Measurements from ENCODE around the gene SLC25A52.
"Not testable (repeated sequence)": the region's sequence is repeated elsewhere in the genome, so short reads cannot be mapped to it uniquely, and the experiment has no call there.

Gene SLC25A52, protein sequence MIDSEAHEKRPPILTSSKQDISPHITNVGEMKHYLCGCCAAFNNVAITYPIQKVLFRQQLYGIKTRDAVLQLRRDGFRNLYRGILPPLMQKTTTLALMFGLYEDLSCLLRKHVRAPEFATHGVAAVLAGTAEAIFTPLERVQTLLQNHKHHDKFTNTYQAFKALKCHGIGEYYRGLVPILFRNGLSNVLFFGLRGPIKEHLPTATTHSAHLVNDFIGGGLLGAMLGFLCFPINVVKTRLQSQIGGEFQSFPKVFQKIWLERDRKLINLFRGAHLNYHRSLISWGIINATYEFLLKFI

DNA sequence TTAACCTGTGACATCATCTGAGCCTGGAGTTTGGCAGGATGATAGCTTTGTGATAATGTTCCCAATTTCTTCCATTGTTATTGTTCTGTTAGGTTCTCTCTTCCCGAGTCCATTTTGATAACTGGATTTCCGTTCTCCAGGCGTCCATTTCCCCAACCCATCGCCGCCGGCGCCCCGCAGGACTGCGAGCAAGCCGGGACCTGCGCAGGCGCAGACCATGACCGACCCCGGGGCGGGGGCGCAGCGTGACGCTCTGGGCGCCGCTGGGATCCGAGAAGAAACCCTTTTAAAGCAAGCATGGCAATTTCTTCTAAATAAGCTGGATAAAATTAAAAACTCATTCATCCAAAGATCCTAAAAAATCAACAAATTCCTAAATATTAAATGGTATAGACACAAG is at the start of gene SLC25A52:
Gene SLC25A52 (minus strand): TSS at position 186 of the 400 bp plus-strand sequence. CDS start 219 bp downstream, outside the sequence.
- TF ChIP-seq, protein P1, sequence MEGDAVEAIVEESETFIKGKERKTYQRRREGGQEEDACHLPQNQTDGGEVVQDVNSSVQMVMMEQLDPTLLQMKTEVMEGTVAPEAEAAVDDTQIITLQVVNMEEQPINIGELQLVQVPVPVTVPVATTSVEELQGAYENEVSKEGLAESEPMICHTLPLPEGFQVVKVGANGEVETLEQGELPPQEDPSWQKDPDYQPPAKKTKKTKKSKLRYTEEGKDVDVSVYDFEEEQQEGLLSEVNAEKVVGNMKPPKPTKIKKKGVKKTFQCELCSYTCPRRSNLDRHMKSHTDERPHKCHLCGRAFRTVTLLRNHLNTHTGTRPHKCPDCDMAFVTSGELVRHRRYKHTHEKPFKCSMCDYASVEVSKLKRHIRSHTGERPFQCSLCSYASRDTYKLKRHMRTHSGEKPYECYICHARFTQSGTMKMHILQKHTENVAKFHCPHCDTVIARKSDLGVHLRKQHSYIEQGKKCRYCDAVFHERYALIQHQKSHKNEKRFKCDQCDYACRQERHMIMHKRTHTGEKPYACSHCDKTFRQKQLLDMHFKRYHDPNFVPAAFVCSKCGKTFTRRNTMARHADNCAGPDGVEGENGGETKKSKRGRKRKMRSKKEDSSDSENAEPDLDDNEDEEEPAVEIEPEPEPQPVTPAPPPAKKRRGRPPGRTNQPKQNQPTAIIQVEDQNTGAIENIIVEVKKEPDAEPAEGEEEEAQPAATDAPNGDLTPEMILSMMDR (IDR thresholded peaks at IDR 0.05; ENCODE audit: extremely low read depth, missing control alignments) = no peak
- no peak for DNase-seq (ENCODE audit: low spot score)

DNA sequence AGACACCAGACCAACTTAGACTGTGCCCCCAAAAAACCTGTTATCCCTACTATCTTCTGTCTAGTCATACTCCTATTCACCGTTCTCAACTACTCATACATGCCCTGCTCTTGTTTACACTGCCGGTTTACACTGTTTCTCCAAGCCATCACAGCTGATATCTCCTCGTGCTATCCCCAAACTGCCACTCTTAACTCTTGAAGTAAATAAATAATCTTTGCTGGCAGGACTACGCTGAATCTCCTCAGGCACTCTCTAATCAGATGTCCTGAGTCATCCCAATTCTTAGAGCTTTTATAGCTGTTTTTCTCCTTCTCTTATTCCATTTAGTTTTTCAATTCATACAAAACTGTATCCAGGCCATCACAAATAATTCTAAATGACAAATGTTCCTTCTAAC is 48.4 kb upstream of the SLC25A52 start:
- DNase-seq (ENCODE audit: low spot score) = not testable (repeated sequence)

DNA sequence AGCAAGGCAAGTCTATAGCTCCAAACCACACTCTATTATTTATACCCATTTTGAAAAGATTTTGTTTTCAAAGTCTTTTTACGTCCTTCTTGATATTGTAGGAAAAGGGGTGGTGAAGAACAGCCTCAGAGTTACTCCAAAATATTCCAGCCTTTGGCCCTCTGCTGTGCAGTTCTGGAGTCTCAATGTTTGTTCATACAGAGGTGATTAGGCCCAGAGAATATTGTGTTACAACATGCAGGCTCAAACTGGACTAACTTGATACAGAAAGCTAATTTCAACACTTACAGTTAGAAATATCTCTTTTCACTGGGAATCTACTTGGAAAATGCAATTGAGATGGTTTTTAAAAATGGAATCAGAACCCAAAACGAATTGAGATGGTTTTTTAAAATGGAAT is 40.4 kb upstream of the SLC25A52 start:
- TF ChIP-seq, protein P1 (IDR thresholded peaks at IDR 0.05; ENCODE audit: extremely low read depth, missing control alignments) = no peak

DNA sequence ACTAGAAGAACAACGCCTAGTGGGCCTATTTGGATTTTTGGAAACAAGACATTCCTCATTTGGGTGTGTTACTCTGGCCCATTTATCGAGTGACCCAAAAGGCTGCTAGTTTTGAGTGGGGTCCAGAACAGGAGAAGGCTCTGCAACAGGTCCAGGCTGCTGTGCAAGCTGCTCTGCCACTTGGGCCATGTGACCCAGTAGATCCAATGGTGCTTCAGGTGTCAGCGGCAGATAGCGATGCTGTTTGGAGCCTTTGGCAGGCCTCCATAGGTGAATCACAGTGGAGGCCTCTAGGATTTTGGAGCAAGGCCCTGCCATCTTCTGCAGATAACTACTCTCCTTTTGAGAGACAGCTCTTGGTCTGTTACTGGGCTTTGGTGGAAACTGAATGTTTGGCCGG is 38.6 kb upstream of the SLC25A52 start:
- not testable (repeated sequence) for DNase-seq (ENCODE audit: low spot score)

More for the DNA sequence above, 40.4 kb upstream of the SLC25A52 start:
- no peak for DNase-seq (ENCODE audit: low spot score)

DNA sequence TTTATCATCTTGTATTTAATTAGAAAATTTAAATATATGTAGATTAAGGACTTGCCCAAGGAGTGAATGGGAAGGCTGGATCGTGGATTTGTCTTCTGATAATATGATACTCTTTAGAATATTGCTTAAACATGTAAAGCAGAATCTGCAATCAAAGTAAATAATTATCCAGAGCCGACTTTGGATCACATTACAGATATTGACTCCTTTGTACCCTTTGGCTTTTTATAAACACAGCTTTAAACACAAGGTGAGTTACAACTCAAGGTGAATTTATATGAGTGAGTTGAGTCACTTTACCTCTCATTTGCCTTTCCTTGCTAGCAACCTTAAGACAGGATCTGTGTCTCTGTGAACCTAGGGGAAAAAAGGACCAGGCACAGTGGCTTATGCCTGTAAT is 37.7 kb upstream of the SLC25A52 start:
- TF ChIP-seq, protein P1 (IDR thresholded peaks at IDR 0.05; ENCODE audit: extremely low read depth, missing control alignments) = no peak
- no peak for DNase-seq (ENCODE audit: low spot score)

DNA sequence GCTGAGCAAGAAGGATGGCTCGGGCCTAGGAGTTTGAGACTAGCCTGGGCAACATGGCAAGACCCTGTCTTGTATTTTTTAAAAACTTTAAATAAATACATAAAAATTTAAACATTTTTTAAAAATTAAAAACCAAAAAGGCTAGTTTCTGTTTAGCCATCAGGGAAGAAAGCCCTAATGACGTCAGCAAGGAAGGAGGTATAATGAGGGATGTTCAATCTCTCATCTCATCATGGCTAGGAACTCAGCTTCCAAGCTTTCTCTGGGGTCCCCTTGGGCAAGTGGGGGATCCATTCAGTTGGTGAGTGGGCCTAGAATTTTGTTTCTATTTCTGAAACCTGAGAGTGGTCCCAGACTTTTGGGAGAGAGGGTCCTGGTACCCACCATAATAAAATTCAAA is 35.1 kb upstream of the SLC25A52 start:
- TF ChIP-seq, protein P1 (IDR thresholded peaks at IDR 0.05; ENCODE audit: extremely low read depth, missing control alignments) = no peak
- no peak for DNase-seq (ENCODE audit: low spot score)

DNA sequence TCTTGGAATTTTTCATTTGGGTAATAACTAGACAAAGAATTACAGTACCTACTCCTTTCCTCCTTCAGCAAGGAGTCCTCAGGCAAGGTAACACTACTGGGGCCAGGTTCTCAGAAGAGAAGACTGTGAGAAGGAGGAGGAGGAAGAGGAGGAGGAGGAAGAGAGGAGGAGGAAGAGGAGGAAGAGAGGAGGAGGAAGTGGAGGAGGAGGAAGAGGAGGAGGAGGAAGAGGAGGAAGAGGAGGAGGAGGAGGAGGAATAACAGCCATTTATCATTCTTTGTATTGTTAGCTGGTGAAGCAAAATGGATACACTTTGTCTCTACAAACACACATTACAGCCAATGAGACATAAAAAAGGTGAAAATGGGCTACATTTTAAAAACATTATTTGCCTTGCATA is 32.9 kb upstream of the SLC25A52 start:
- TF ChIP-seq, protein P1 (IDR thresholded peaks at IDR 0.05; ENCODE audit: extremely low read depth, missing control alignments) = no peak
- no peak for DNase-seq (ENCODE audit: low spot score)

DNA sequence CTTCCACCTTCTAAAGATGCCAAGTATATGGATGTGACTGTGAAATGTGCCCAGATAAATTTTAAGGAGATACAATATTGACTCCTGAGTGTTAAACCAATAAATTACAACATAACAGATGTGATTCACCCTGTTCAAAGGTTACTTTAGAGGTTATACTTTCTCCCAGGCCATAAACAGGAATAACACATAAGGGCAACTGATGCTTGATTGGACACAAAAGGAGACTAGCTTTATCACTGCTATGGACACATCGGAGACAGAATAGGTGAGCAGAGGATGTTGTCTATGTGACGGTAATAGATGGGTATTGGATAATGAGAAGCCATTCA is 31.9 kb upstream of the SLC25A52 start:
- DNase-seq (ENCODE audit: low spot score) = no peak
- TF ChIP-seq, protein P1 (IDR thresholded peaks at IDR 0.05; ENCODE audit: extremely low read depth, missing control alignments) = no peak
